ENCODE measurements around the gene SLC22A14. TPM values are rescaled to one million over a fixed set of nuclear protein-coding genes. Genes with fewer than 3 reads are reported as not detected.

The SLC22A14 gene
- total and polyA plus RNA-seq, 4 donors, result 0.17 TPM; not detected in 3

DNA sequence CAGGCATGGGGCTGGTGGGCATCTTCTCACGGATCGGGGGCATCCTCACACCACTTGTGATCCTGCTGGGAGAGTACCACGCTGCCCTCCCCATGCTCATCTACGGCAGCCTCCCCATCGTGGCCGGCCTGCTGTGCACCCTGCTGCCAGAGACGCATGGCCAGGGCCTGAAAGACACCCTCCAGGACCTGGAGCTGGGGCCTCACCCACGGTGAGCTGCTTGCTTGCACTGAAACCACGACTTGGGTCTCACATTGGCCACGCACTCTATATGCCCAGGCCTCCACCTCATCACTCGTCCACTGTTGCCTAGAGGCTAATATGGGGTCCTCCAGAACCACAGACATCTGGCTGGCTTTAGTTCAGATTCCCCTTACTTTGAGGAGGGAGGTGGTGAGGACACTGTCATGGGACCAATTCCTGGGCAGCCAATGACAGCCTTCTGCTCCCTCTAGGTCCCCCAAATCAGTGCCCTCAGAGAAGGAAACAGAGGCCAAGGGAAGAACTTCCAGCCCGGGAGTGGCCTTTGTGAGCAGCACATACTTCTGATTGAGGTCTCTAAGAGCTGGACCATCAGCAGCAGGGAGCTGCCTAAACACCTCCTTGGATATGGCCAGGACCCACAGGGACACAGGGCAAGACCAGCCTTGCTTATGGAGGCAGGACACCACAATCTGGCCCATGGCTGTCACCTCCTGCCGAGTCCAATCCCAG, 5.0 kb upstream of the SLC22A14 start:
- peaks cover 0 to 2% (median 0%) of the 10 kb centered on the region in 4 donors for H3K36me3 ChIP-seq (ENCODE audit: control insufficient read depth in 4 of 4, insufficient read depth in 3 of 4, low read depth in 1 of 4, low read length in 3 of 4)
- WGBS, result 95% methylated on average over 13 of the region's 13 CpGs
- H3K4me3 ChIP-seq (ENCODE audit: low read depth in 1 of 3, low read length in 3 of 3), result no peak overlapping the region
- no peaks in the 10 kb centered on the region for H3K4me1 ChIP-seq (ENCODE audit: control insufficient read depth in 4 of 4, insufficient read depth in 4 of 4, low read length in 3 of 4)
- no peak overlapping the region for H3K9ac ChIP-seq (ENCODE audit: low read depth in 1 of 2, low read length in 2 of 2)
- TF ChIP-seq HNF4A (conservative IDR thresholded peaks at IDR 0.05) (no peak), JUND (IDR thresholded peaks at IDR 0.05) (no peak), NR2F2 (IDR thresholded peaks at IDR 0.05) (no peak), YY1 (IDR thresholded peaks at IDR 0.05) (no peak), EGR1 (IDR thresholded peaks at IDR 0.05; ENCODE audit: low read depth in 2 of 2) (no peak), SP1 (IDR thresholded peaks at IDR 0.05) (no peak), FOXA2 (IDR thresholded peaks at IDR 0.05) (no peak)
- TF ChIP-seq, protein P1, sequence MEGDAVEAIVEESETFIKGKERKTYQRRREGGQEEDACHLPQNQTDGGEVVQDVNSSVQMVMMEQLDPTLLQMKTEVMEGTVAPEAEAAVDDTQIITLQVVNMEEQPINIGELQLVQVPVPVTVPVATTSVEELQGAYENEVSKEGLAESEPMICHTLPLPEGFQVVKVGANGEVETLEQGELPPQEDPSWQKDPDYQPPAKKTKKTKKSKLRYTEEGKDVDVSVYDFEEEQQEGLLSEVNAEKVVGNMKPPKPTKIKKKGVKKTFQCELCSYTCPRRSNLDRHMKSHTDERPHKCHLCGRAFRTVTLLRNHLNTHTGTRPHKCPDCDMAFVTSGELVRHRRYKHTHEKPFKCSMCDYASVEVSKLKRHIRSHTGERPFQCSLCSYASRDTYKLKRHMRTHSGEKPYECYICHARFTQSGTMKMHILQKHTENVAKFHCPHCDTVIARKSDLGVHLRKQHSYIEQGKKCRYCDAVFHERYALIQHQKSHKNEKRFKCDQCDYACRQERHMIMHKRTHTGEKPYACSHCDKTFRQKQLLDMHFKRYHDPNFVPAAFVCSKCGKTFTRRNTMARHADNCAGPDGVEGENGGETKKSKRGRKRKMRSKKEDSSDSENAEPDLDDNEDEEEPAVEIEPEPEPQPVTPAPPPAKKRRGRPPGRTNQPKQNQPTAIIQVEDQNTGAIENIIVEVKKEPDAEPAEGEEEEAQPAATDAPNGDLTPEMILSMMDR (IDR thresholded peaks at IDR 0.05; ENCODE audit: low read depth, low read length, missing input control), result no peak
- H3K9me3 ChIP-seq (ENCODE audit: control insufficient read depth in 4 of 4, low read length in 3 of 4), result no peaks in the 10 kb centered on the region
- H3K27ac ChIP-seq (ENCODE audit: low read depth in 1 of 2, low read length in 2 of 2), result no peak overlapping the region
- H3K27me3 ChIP-seq (ENCODE audit: control insufficient read depth in 4 of 4, insufficient read depth in 4 of 4, low read length in 3 of 4), result no peaks in the 10 kb centered on the region
- no peak for DNase-seq (ENCODE audit: low spot score)

DNA sequence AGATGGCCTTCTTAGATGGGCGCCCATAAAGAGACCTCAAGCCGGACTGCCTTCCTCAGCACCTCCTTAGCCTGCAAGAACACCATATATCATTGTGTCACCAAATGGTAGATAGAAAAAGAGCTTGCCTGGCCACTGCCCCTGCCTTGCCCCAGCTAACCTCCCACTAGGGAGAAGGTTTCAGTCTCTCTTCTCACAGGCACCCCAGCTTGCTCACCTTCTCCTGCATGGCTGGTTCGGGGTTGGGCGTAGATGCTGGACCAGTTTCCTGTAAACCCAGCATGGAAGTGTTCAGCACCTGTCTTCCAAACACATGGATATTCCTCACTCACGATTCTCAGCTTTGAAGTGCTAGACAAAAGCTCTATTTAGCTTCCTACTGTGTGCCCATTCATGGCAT, 3.3 kb upstream of the SLC22A14 start:
- TF ChIP-seq FOXA1 (IDR thresholded peaks at IDR 0.05) (no peak), RAD21 (IDR thresholded peaks at IDR 0.05) (no peak), HNF4G (IDR thresholded peaks at IDR 0.05) (no peak), HNF4A (conservative IDR thresholded peaks at IDR 0.05) (no peak), EGR1 (IDR thresholded peaks at IDR 0.05; ENCODE audit: low read depth in 2 of 2) (no peak), SP1 (IDR thresholded peaks at IDR 0.05) (no peak), RXRA (IDR thresholded peaks at IDR 0.05) (no peak), TAF1 (conservative IDR thresholded peaks at IDR 0.05) (no peak), JUND (IDR thresholded peaks at IDR 0.05) (no peak), YY1 (IDR thresholded peaks at IDR 0.05) (no peak)
- TF ChIP-seq, protein P2, sequence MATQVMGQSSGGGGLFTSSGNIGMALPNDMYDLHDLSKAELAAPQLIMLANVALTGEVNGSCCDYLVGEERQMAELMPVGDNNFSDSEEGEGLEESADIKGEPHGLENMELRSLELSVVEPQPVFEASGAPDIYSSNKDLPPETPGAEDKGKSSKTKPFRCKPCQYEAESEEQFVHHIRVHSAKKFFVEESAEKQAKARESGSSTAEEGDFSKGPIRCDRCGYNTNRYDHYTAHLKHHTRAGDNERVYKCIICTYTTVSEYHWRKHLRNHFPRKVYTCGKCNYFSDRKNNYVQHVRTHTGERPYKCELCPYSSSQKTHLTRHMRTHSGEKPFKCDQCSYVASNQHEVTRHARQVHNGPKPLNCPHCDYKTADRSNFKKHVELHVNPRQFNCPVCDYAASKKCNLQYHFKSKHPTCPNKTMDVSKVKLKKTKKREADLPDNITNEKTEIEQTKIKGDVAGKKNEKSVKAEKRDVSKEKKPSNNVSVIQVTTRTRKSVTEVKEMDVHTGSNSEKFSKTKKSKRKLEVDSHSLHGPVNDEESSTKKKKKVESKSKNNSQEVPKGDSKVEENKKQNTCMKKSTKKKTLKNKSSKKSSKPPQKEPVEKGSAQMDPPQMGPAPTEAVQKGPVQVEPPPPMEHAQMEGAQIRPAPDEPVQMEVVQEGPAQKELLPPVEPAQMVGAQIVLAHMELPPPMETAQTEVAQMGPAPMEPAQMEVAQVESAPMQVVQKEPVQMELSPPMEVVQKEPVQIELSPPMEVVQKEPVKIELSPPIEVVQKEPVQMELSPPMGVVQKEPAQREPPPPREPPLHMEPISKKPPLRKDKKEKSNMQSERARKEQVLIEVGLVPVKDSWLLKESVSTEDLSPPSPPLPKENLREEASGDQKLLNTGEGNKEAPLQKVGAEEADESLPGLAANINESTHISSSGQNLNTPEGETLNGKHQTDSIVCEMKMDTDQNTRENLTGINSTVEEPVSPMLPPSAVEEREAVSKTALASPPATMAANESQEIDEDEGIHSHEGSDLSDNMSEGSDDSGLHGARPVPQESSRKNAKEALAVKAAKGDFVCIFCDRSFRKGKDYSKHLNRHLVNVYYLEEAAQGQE (IDR thresholded peaks at IDR 0.05), result no peak
- TF ChIP-seq, protein P1 (IDR thresholded peaks at IDR 0.05; ENCODE audit: low read depth, low read length, missing input control), result no peak
- DNase-seq (ENCODE audit: low spot score), result no peak
- H3K36me3 ChIP-seq (ENCODE audit: control insufficient read depth in 4 of 4, insufficient read depth in 3 of 4, low read depth in 1 of 4, low read length in 3 of 4), result peaks cover 0 to 2% (median 0%) of the 10 kb centered on the region in 4 donors
- no peak overlapping the region for H3K9ac ChIP-seq (ENCODE audit: low read depth in 1 of 2, low read length in 2 of 2)
- H3K27me3 ChIP-seq (ENCODE audit: control insufficient read depth in 4 of 4, insufficient read depth in 4 of 4, low read length in 3 of 4), result no peaks in the 10 kb centered on the region
- H3K4me3 ChIP-seq (ENCODE audit: low read depth in 1 of 3, low read length in 3 of 3), result no peak overlapping the region
- H3K4me1 ChIP-seq (ENCODE audit: control insufficient read depth in 4 of 4, insufficient read depth in 4 of 4, low read length in 3 of 4), result no peaks in the 10 kb centered on the region
- 96% methylated on average over 5 of the region's 5 CpGs for WGBS
- no peak overlapping the region for H3K27ac ChIP-seq (ENCODE audit: low read depth in 1 of 2, low read length in 2 of 2)
- no peaks in the 10 kb centered on the region for H3K9me3 ChIP-seq (ENCODE audit: control insufficient read depth in 4 of 4, low read length in 3 of 4)

All from liver (tissue), 9 donors.